Neuronal stem cell (in vitro differentiated cells): Measurements from ENCODE around the gene MAGI1.

Experiments used
- DNase-seq: peaks from one replicate; pipeline ENCODE4 v3.0.0-alpha.2; 2013; ENCODE audit warnings: low spot score
- H2AFZ ChIP-seq: one replicate; pipeline ENCODE4 v1.6.1; 2013; ENCODE audit warnings: mild to moderate bottlenecking, low read length, inconsistent platforms
- H2AK5ac ChIP-seq: 2 replicates; pipeline ENCODE4 v1.6.1; 2013; ENCODE audit warnings: low read depth, mild to moderate bottlenecking, inconsistent platforms, low read length, moderate library complexity, mixed read lengths
- H2BK120ac ChIP-seq: 2 replicates; pipeline ENCODE4 v1.6.1; 2013; ENCODE audit warnings: low read depth, mild to moderate bottlenecking, inconsistent platforms, low read length, moderate library complexity, mixed read lengths
- H2BK12ac ChIP-seq: one replicate; pipeline ENCODE4 v1.6.1; 2013; ENCODE audit warnings: low read length, inconsistent platforms
- H2BK15ac ChIP-seq: 2 replicates; pipeline ENCODE4 v1.6.1; 2013; ENCODE audit warnings: mild to moderate bottlenecking, low read length, inconsistent platforms, mixed read lengths
- H2BK5ac ChIP-seq: one replicate; pipeline ENCODE4 v1.6.1; 2013; ENCODE audit warnings: inconsistent platforms, mild to moderate bottlenecking, low read length, moderate library complexity
- H3K14ac ChIP-seq: one replicate; pipeline ENCODE4 v1.6.1; 2013; ENCODE audit warnings: low read length, inconsistent platforms
- H3K18ac ChIP-seq: 2 replicates; pipeline ENCODE4 v1.6.1; 2013; ENCODE audit warnings: low read length, inconsistent platforms
- H3K23ac ChIP-seq: 2 replicates; pipeline ENCODE4 v1.6.1; 2013; ENCODE audit warnings: low read depth, mild to moderate bottlenecking, mixed read lengths, low read length, inconsistent platforms; ENCODE audit not compliant: poor library complexity
- H3K27ac ChIP-seq: replicated peaks from 3 replicates; pipeline ENCODE4 v1.5.1; 2013; ENCODE audit warnings: low read length, inconsistent platforms
- H3K27me3 ChIP-seq, 3 experiments: 2 replicates each; pipeline ENCODE4 v1.6.1; 2013; ENCODE audit warnings: low read length in 3 of 3, mild to moderate bottlenecking in 2 of 3, inconsistent platforms in 1 of 3, low read depth in 1 of 3, mixed read lengths in 1 of 3, moderate library complexity in 1 of 3; ENCODE audit not compliant: control insufficient read depth in 3 of 3, insufficient read depth in 3 of 3
- H3K36me3 ChIP-seq, 2 donors: replicated peaks in 1 of 2; 2 replicates each; pipeline ENCODE4 v1.6.1; 2013; ENCODE audit warnings: low read length in 2 of 2; ENCODE audit not compliant: control insufficient read depth in 2 of 2, insufficient read depth in 2 of 2
- H3K4ac ChIP-seq: 2 replicates; pipeline ENCODE4 v1.6.1; 2013; ENCODE audit warnings: inconsistent platforms, mild to moderate bottlenecking, low read length, moderate library complexity
- H3K4me1 ChIP-seq, 2 donors: 1 replicate in 1 of 2; 2 replicates in 1 of 2; pipeline ENCODE4 v1.6.1; 2013; ENCODE audit warnings: low read length in 2 of 2, low read depth in 1 of 2; ENCODE audit not compliant: control insufficient read depth in 2 of 2, insufficient read depth in 1 of 2
- H3K4me2 ChIP-seq: one replicate; pipeline ENCODE4 v1.6.1; 2013; ENCODE audit warnings: mild to moderate bottlenecking, low read length, inconsistent platforms; ENCODE audit not compliant: insufficient read depth, poor library complexity, severe bottlenecking
- H3K4me3 ChIP-seq, 2 donors: 2 replicates each; pipeline ENCODE4 v1.5.1; 2013; ENCODE audit warnings: low read length in 2 of 2, mild to moderate bottlenecking in 2 of 2, inconsistent platforms in 1 of 2, moderate library complexity in 1 of 2
- H3K79me1 ChIP-seq: one replicate; pipeline ENCODE4 v1.6.1; 2013; ENCODE audit warnings: low read depth, mild to moderate bottlenecking, inconsistent platforms, low read length, moderate library complexity
- H3K9ac ChIP-seq: one replicate; pipeline ENCODE4 v1.6.1; 2013; ENCODE audit warnings: mild to moderate bottlenecking, low read depth, low read length, inconsistent platforms; ENCODE audit not compliant: poor library complexity
- H3K9me3 ChIP-seq, 2 donors: replicated peaks in 1 of 2; 2 replicates each; pipeline versions ENCODE3 to v1.6.1; 2013; ENCODE audit warnings: low read length in 2 of 2, mild to moderate bottlenecking in 2 of 2, inconsistent platforms in 1 of 2, low read depth in 1 of 2, mixed read lengths in 1 of 2, moderate library complexity in 1 of 2; ENCODE audit not compliant: control insufficient read depth in 2 of 2, insufficient read depth in 1 of 2
- H4K8ac ChIP-seq: one replicate; pipeline ENCODE4 v1.6.1; 2013; ENCODE audit warnings: low read depth, mild to moderate bottlenecking, inconsistent platforms, low read length, moderate library complexity
- H4K91ac ChIP-seq: one replicate; pipeline ENCODE4 v1.6.1; 2013; ENCODE audit warnings: low read length, low read depth, mild to moderate bottlenecking, inconsistent platforms; ENCODE audit not compliant: poor library complexity
- WGBS, 2 donors: extraction: QIAGEN DNeasy Blood & Tissue Kit; methylation state at CpG; one replicate each; pipeline ENCODE4 v1.1.7; 2013; ENCODE audit warnings: missing lambda C conversion rate in 2 of 2, mixed read lengths in 1 of 2; ENCODE audit not compliant: insufficient read length in 2 of 2, insufficient replicate concordance in 1 of 2; ENCODE audit errors: extremely low coverage in 2 of 2; 5-methylcytosine and 5-hydroxymethylcytosine counted together

Gene MAGI1

DNA sequence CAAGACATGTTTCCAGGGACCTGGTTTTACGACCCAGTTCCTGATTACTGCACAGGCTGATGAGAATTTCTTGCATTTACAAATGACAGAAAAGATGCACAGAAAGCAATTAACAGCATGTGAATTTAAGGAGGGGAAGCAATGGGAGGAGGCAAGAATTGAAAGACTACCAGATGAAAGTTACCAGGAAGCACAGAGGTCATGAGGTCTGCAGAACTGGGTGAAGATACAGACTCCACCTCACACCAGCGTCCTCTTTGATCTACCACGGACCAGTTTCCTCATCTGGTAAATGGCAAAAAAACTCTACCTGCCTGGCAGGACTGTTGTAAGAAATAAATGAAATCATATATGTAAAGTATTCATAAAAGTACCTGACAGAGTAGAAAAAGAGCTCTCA lies 266.0 kb downstream of the MAGI1 start:
- Histone ChIP-seq H3K79me1 (no peaks in the 10 kb centered on the region), H4K8ac (no peak overlapping the region), H2BK12ac (no peak overlapping the region), H3K23ac (no peak overlapping the region), H3K4me2 (no peak overlapping the region), H3K27ac (no peak overlapping the region), H2BK5ac (no peak overlapping the region), H2AFZ (no peak overlapping the region), H3K9me3 (no peaks in the 10 kb centered on the region), H3K9ac (no peak overlapping the region), H4K91ac (no peak overlapping the region), H3K4ac (no peak overlapping the region), H3K4me3 (no peak overlapping the region), H2BK15ac (no peak overlapping the region), H2AK5ac (no peak overlapping the region), H3K4me1 (peaks cover 0 to 5% of the 10 kb centered on the region in 2 donors), H3K36me3 (no peaks in the 10 kb centered on the region), H3K27me3 (no peaks in the 10 kb centered on the region), H3K18ac (no peak overlapping the region), H2BK120ac (no peak overlapping the region), H3K14ac (no peak overlapping the region)
- no CpG with 5 or more reads among the region's 3 CpGs for WGBS, 2 donors
- no peak for DNase-seq

DNA sequence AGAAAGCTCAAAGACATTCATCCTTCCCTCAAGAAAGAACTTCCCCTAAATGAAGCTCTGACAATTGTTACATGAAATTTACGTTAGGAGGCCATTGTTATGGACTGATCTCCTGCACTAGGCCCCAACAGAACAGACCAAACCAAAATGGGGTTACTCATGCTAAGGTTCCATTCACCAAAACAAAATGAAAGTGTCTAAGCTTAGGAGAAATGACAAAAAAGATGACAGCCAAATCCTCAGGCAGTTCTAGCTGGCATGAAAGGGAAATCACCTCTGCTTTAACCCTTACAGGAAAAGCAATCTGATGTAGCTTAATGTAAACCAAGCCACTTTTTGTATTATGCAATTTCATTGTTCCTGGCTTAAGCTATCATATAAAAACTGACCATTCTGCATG lies 271.2 kb downstream of the MAGI1 start:
- Histone ChIP-seq H3K4me1 (peaks cover 4 to 6% of the 10 kb centered on the region in 2 donors), H3K9ac (no peak overlapping the region), H2BK12ac (no peak overlapping the region), H3K18ac (no peak overlapping the region), H4K8ac (no peak overlapping the region), H3K27ac (no peak overlapping the region), H3K23ac (no peak overlapping the region), H2BK120ac (no peak overlapping the region), H3K79me1 (no peaks in the 10 kb centered on the region), H3K4me3 (no peak overlapping the region), H2AFZ (no peak overlapping the region), H3K4me2 (no peak overlapping the region), H3K14ac (no peak overlapping the region), H3K36me3 (no peaks in the 10 kb centered on the region), H2BK15ac (no peak overlapping the region), H4K91ac (no peak overlapping the region), H3K4ac (no peak overlapping the region), H3K27me3 (no peaks in the 10 kb centered on the region), H3K9me3 (no peaks in the 10 kb centered on the region), H2BK5ac (no peak overlapping the region), H2AK5ac (no peak overlapping the region)
- WGBS, 2 donors, result no CpG with 5 or more reads among the region's 1 CpG
- DNase-seq, result no peak

DNA sequence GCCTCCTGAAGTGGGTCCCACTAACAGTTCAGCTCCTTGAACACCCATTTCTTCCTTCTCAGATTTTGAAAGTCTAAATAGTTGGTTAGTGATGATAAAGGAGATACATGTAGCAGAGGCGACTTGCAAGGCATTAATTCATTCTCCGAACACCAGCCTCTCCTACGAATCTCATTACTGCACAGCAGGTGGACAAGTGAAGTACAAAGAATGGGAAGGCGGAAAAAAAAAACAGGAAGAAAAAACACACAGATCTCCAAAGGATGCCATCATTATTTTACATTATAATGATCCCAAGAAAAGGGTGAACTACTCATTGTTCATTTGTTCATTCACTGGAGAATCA lies 276.5 kb downstream of the MAGI1 start:
- Histone ChIP-seq H3K4me2 (peak overlapping the region; percentile 34), H3K9me3 (no peaks in the 10 kb centered on the region), H2BK12ac (no peak overlapping the region), H2BK120ac (no peak overlapping the region), H3K27me3 (no peaks in the 10 kb centered on the region), H3K4me3 (no peak overlapping the region), H3K23ac (no peak overlapping the region), H4K8ac (no peak overlapping the region), H2BK15ac (no peak overlapping the region), H2AFZ (peak overlapping the region; percentile 4), H2AK5ac (no peak overlapping the region), H3K14ac (no peak overlapping the region), H3K18ac (no peak overlapping the region), H3K36me3 (no peaks in the 10 kb centered on the region), H3K4me1 (peaks cover 19 to 38% of the 10 kb centered on the region in 2 donors), H3K9ac (no peak overlapping the region), H4K91ac (no peak overlapping the region), H3K27ac (peak overlapping the region; percentile 93), H3K4ac (no peak overlapping the region), H3K79me1 (no peaks in the 10 kb centered on the region), H2BK5ac (no peak overlapping the region)
- WGBS, 2 donors, result no CpG with 5 or more reads among the region's 4 CpGs
- DNase-seq, result peak; percentile 50

DNA sequence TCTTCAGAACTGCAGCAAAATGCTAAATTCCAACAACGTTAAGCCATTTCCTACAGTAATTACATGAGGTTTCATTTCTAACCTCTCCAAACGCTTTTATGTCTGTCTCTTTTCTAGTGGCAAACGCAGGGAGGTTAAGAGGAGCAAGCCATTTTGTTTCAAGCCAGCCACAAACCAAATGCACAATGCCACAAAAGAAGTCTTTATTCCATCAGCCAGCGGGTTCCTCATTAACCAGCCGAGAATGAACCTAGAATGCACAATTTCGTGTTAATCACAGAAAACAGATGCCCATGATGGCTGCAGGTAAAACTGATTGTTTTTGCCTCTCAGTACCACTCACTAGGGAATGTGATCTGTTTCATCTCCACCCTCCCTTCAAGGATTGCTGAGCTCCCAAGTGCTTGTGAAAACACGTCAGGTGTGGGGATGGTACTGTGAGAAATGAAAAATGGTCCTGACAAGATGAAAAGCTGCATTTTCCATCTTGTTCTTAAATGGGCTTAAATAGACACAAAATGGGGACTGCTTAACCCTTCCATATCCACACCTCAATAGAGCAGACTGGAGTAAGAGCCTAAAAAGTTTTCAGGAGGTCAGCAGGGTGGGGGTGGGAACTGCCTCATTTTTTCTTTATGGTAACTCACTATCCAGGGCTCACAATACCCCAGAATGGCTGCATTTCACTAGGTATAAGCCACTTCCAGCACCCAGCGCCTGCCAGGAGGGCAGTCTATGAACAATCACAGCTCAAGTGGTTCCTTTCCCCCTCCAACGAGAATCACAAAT lies 277.1 kb downstream of the MAGI1 start:
- H2BK15ac ChIP-seq, result no peak overlapping the region
- H3K18ac ChIP-seq, result no peak overlapping the region
- peaks cover 19 to 38% of the 10 kb centered on the region in 2 donors for H3K4me1 ChIP-seq
- H3K27ac ChIP-seq, result peak overlapping the region; percentile 93
- H2BK5ac ChIP-seq, result no peak overlapping the region
- no peaks in the 10 kb centered on the region for H3K27me3 ChIP-seq
- H3K9ac ChIP-seq, result no peak overlapping the region
- H2AFZ ChIP-seq, result peak overlapping the region; percentile 4
- H3K79me1 ChIP-seq, result no peaks in the 10 kb centered on the region
- no peak overlapping the region for H2BK120ac ChIP-seq
- no peak overlapping the region for H2BK12ac ChIP-seq
- H4K8ac ChIP-seq, result no peak overlapping the region
- no peak overlapping the region for H3K4ac ChIP-seq
- peak overlapping the region; percentile 34 for H3K4me2 ChIP-seq
- H3K23ac ChIP-seq, result no peak overlapping the region
- no peak overlapping the region for H3K4me3 ChIP-seq
- H2AK5ac ChIP-seq, result no peak overlapping the region
- no CpG with 5 or more reads among the region's 9 CpGs for WGBS, 2 donors
- no peak overlapping the region for H4K91ac ChIP-seq
- H3K36me3 ChIP-seq, result no peaks in the 10 kb centered on the region
- H3K14ac ChIP-seq, result no peak overlapping the region
- DNase-seq, result peak; percentile 32
- H3K9me3 ChIP-seq, result no peaks in the 10 kb centered on the region
